Ishikawa (cell line): ENCODE measurements around the gene CDCP2.

ENCODE experiments used
- CEBPB ChIP-seq: IDR thresholded peaks from 2 replicates; pipeline ENCODE4 v1.6.1; 2012
- CREB1 ChIP-seq: IDR thresholded peaks from 2 replicates; pipeline ENCODE4 v1.6.1; 2012; ENCODE audit warnings: low read depth
- EGR1 ChIP-seq: IDR thresholded peaks from 2 replicates; pipeline ENCODE4 v1.6.1; 2012
- EP300 ChIP-seq: IDR thresholded peaks from 2 replicates; pipeline ENCODE4 v1.6.1; 2012; ENCODE audit warnings: borderline replicate concordance
- FOXM1 ChIP-seq: IDR thresholded peaks from 2 replicates; pipeline ENCODE4 v1.6.1; 2012; ENCODE audit warnings: low read depth, borderline replicate concordance
- MAX ChIP-seq: IDR thresholded peaks from 2 replicates; pipeline ENCODE4 v1.6.1; 2012
- NFIC ChIP-seq: IDR thresholded peaks from 2 replicates; pipeline ENCODE4 v1.6.1; 2012
- RAD21 ChIP-seq: IDR thresholded peaks from 2 replicates; pipeline ENCODE4 v1.6.1; 2012; ENCODE audit warnings: low read depth
- REST ChIP-seq: IDR thresholded peaks from 2 replicates; pipeline ENCODE4 v1.6.1; 2012; ENCODE audit warnings: low read depth, mild to moderate bottlenecking
- TAF1 ChIP-seq: IDR thresholded peaks from 2 replicates; pipeline ENCODE4 v1.6.1; 2012; ENCODE audit warnings: low read depth, mild to moderate bottlenecking
- TCF12 ChIP-seq: IDR thresholded peaks from 2 replicates; pipeline ENCODE4 v1.6.1; 2012; ENCODE audit warnings: low read depth
- TEAD4 ChIP-seq: IDR thresholded peaks from 2 replicates; pipeline ENCODE4 v1.6.1; 2012
- USF1 ChIP-seq: IDR thresholded peaks from 2 replicates; pipeline ENCODE4 v1.6.1; 2012
- YY1 ChIP-seq: IDR thresholded peaks from 2 replicates; pipeline ENCODE4 v1.6.1; 2012; ENCODE audit warnings: low read depth
- ZBTB7A ChIP-seq: IDR thresholded peaks from 2 replicates; pipeline ENCODE4 v1.6.1; 2012; ENCODE audit warnings: low read depth

Gene CDCP2

GRCh38 chr1:54112705-54113368 is 40.0 kb downstream of the CDCP2 start:
- no peak for TF ChIP-seq FOXM1
- no peak for TF ChIP-seq CREB1
- TF ChIP-seq REST: no peak
- TF ChIP-seq EGR1: no peak
- TF ChIP-seq YY1: no peak
- no peak for TF ChIP-seq USF1
- no peak for TF ChIP-seq TCF12
- TF ChIP-seq EP300: no peak
- TF ChIP-seq NFIC: no peak

- TF ChIP-seq ZBTB7A: no peak
- TF ChIP-seq EP300: no peak
- TF ChIP-seq TAF1: no peak
- no peak for TF ChIP-seq YY1
- TF ChIP-seq EGR1: no peak
- no peak for TF ChIP-seq CEBPB
- TF ChIP-seq CREB1: no peak
- TF ChIP-seq TCF12: no peak
- no peak for TF ChIP-seq FOXM1
- no peak for TF ChIP-seq NFIC
- TF ChIP-seq RAD21: no peak
- TF ChIP-seq USF1: no peak
- TF ChIP-seq REST: no peak
- no peak for TF ChIP-seq MAX
- no peak for TF ChIP-seq TEAD4
Observed at GRCh38 chr1:54112027-54112426, 40.8 kb downstream of the CDCP2 start.

- TF ChIP-seq EGR1 (no peak), TCF12 (no peak), TAF1 (no peak), MAX (no peak), CEBPB (no peak), FOXM1 (no peak), RAD21 (no peak), CREB1 (no peak), YY1 (no peak), ZBTB7A (no peak), TEAD4 (no peak), REST (no peak), USF1 (no peak), EP300 (no peak), NFIC (no peak)
Observed at GRCh38 chr1:54111624-54112023, 41.2 kb downstream of the CDCP2 start.

- TF ChIP-seq YY1 (no peak), MAX (no peak), CREB1 (no peak), USF1 (no peak), TEAD4 (no peak), CEBPB (no peak), EGR1 (no peak), ZBTB7A (no peak), TCF12 (no peak), RAD21 (no peak), TAF1 (no peak), FOXM1 (no peak)
Observed at GRCh38 chr1:54110996-54111395, 41.8 kb downstream of the CDCP2 start.
